Stimulated activated CD4-positive, alpha-beta T cell treated with anti-CD3 and anti-CD28 coated beads, TNF-alpha, amount 100 ng/mL, for 24 hours (primary cell): Measurements from ENCODE around the gene PRSS48.
"Not testable (repeated sequence)": the region's sequence is repeated elsewhere in the genome, so short reads cannot be mapped to it uniquely, and the experiment has no call there.

Source experiments
- DNase-seq, 3 experiments: peaks; one replicate each; pipeline ENCODE4 v3.0.0-alpha.2; 2020; ENCODE audit warnings: low read depth in 3 of 3

The PRSS48 gene

GRCh38 chr4:151318307-151319006, 41.5 kb downstream of the PRSS48 start:
- DNase-seq: no peak

- no peak for DNase-seq
Observed at GRCh38 chr4:151319490-151319889, 42.5 kb downstream of the PRSS48 start.

DNA sequence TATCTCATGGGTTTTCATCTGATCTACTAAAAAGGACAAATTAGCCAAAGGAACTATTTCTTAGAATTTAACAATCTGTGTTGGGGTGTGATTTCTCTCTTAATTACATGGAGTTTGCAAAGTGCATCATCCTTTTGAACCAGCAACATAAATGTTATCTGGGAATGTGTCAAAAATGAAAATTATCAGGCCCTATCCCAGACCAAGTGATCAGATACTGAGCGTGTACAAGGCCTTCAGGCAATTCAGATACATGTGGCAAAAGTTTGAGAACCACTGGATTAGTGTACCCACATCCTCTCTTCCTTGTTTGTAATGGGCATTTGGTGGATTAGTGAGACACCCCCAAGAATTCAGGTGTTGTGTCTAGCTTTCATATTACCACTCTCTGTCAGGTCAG, 44.6 kb downstream of the PRSS48 start:
- no peak for DNase-seq

DNA sequence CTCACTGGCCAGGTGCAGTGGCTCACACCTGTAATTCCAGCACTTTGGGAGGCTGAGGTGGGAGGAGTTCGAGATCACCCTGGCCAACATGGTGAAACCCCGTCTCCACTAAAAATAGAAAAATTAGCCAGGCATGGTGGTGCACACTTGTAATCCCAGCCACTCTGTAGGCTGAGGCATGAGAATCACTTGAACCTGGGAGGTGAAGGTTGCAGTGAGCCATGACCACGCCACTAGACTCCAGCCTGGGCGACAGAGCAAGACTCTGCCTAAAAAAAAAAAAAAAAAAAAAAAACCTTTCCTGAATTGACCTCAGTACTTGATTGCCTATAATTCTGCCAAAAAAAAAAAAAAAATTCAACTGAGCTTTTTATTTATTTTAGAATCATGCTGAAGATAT, 45.2 kb downstream of the PRSS48 start:
- DNase-seq: not testable (repeated sequence)

- DNase-seq: no peak
Observed at GRCh38 chr4:151322570-151322969, 45.6 kb downstream of the PRSS48 start.

DNA sequence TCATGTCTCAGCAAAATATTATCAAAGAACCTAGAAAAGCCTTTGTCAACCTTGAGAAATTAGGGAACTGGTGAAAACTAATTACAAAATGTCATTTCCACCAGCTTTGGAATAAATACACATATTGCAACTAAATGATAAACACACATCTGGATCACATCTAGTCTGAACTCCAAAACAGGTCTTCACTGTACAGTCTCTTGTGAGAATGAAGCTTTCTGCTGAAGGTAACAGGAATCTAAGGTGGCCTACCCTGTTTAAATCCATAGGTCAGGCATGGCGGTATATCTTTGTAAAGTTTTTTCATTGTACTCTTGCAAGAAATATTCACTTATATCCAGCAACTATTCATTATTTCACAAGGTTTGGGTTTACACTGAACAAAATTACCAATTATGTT, 46.7 kb downstream of the PRSS48 start:
- no peak for DNase-seq

- DNase-seq: no peak
Observed at GRCh38 chr4:151324124-151324751, 47.3 kb downstream of the PRSS48 start.

DNA sequence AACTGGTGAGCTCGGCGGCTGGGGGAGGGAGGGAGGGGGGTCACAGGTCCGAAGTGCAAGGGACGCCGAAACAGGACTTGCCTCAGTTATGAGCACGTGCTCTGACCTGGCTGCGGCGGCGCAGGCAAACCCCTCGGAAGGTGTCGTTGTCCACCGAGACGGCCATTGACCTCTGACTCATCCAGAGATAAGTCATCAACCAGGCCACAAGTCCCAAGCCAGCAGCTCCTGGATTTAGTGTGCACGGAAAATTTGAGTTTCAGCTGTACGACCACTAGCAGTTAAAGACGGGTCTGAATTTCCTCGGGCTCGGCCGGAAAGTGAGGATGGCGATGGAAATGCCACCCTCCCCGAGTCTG, 47.8 kb downstream of the PRSS48 start:
- DNase-seq: peak in 1 of 3 experiments; percentile 6

- peak in 1 of 3 experiments; percentile 2 for DNase-seq
Observed at GRCh38 chr4:151325111-151325948, 48.4 kb downstream of the PRSS48 start, which contains the start of gene SH3D19. Gene SH3D19 (minus strand): TSS chr4:151325605. CDS start chr4:151325352, 253 bp downstream.

DNA sequence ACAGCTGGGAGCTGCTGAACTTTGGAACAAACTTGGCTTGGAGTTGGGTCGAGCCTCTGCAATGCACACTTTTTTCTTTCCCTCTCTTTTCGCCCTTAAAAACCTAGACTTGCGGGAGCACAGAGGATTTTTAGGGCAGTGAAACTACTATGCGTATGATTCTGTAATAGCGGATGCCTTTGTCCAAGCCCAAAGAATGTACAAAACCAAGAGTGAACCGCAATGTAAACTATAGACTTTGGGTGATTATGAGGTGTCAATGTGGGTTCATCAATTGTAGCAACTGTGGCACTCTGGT, 48.9 kb downstream of the PRSS48 start:
- DNase-seq: no peak

DNA sequence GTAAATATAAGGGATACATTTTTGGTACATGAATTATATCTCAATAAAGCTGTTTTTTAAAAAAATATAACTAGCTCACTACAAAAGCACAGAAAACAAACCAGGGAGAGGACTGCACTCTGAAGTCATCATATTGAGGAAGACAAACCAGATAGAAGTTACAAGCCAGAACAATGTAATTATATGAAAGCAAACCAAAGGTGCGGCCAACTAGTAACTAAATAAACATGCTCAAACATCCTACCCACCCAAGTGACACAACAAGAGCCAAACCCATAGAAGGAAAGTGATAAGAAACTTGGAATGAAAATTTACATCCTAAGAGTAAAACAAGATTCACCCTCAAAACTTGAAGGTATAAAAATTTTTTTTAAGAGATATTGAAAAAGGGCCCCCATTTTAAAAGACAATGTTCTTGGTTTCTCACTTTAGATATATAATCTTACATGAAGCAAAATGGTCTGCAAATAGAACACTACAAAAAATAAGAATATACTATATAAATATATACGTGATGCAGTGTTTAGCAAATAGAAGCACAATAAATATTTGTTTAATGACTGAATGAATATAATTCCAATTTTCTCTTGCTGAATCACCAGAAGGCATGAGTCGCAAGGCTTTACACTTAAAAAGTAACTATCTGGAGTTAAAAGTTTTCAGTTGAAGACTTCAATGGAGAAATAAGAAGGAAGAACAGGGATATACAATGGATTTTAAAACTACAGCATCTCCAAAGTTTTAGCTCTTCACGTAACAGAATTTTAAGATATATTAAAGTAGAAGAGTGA, 52.5 kb downstream of the PRSS48 start:
- no peak for DNase-seq

DNA sequence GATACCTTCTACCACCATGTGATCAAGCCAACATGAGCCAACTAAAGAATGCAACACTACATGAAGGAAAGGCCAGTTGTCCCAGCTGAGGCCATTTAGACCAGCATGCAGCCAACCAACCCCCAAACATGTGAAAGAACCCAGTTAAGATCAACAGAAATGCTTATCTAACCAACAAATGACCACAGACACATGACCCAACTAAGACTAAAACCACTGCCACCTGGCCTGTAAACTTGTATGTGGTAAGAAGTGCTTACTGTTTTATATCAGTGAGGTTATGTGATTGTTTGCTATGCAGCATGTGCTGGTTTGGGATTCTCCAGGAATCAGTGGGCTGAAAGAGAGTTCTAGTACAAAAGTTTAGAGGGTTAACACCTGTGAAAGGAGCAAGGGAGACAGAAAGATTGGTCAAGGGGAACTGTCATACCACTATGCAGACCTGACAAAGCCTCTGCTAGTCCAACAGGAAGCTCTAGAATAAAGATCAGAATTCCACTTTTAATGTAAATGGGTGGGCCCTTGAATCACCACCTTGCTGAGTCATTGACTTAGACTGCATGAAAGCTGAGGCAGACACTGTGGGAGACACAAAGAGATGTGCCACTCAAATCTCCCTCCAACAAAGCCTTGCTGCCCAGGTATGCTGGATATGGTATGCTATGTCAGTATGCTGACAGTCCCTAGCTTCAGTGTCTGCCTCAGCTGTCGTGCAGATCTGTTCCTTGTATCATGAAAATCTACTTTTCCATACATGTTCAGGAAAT, 54.5 kb downstream of the PRSS48 start:
- no peak for DNase-seq

GRCh38 chr4:151339467-151339866, 62.5 kb downstream of the PRSS48 start:
- DNase-seq: no peak

GRCh38 chr4:151340751-151341385, 63.9 kb downstream of the PRSS48 start:
- no peak for DNase-seq
